H9 (cell line): ENCODE results near the gene WSCD1. TPM values are rescaled to one million over a fixed set of nuclear protein-coding genes. Genes with fewer than 3 reads are reported as not detected.

Experiments used
- DNase-seq: peaks from one replicate; pipeline ENCODE4 v3.0.0-alpha.2; 2017
- H2AFZ ChIP-seq: one replicate; pipeline ENCODE4 v1.6.1; 2013; ENCODE audit warnings: mild to moderate bottlenecking, low read length, control low read depth, moderate library complexity
- H2AK5ac ChIP-seq: 2 replicates; pipeline ENCODE4 v1.6.1; 2013; ENCODE audit warnings: low read length, control low read depth, mixed read lengths; ENCODE audit not compliant: insufficient read length
- H2BK120ac ChIP-seq: one replicate; pipeline ENCODE4 v1.6.1; 2013; ENCODE audit warnings: low read depth, mild to moderate bottlenecking, low read length, control low read depth, inconsistent platforms; ENCODE audit not compliant: poor library complexity, severe bottlenecking
- H2BK12ac ChIP-seq: 2 replicates; pipeline ENCODE4 v1.6.1; 2013; ENCODE audit warnings: low read length, control low read depth, mixed read lengths, low read depth; ENCODE audit not compliant: insufficient read length
- H2BK15ac ChIP-seq: 2 replicates; pipeline ENCODE4 v1.6.1; 2013; ENCODE audit warnings: low read depth, low read length, control low read depth
- H2BK20ac ChIP-seq: one replicate; pipeline ENCODE4 v1.6.1; 2013; ENCODE audit warnings: low read depth, mild to moderate bottlenecking, low read length, control low read depth, inconsistent platforms; ENCODE audit not compliant: poor library complexity, severe bottlenecking
- H2BK5ac ChIP-seq: 2 replicates; pipeline ENCODE4 v1.6.1; 2013; ENCODE audit warnings: low read length, control low read depth, mixed read lengths; ENCODE audit not compliant: insufficient read length
- H3K14ac ChIP-seq: 2 replicates; pipeline ENCODE4 v1.6.1; 2013; ENCODE audit warnings: low read length, control low read depth; ENCODE audit not compliant: insufficient read depth
- H3K18ac ChIP-seq: 2 replicates; pipeline ENCODE4 v1.6.1; 2013; ENCODE audit warnings: low read depth, mild to moderate bottlenecking, mixed read lengths, low read length, control low read depth; ENCODE audit not compliant: insufficient read length
- H3K23ac ChIP-seq: 2 replicates; pipeline ENCODE4 v1.6.1; 2013; ENCODE audit warnings: low read length, control low read depth, mixed read lengths, low read depth; ENCODE audit not compliant: insufficient read length
- H3K23me2 ChIP-seq: 2 replicates; pipeline ENCODE4 v1.6.1; 2013; ENCODE audit warnings: low read depth, mild to moderate bottlenecking, mixed read lengths, low read length, control low read depth; ENCODE audit not compliant: insufficient read length, poor library complexity, severe bottlenecking
- H3K27ac ChIP-seq: 2 replicates; pipeline ENCODE4 v1.5.1; 2013; ENCODE audit warnings: low read length, control low read depth, mixed read lengths, low read depth; ENCODE audit not compliant: insufficient read length
- H3K27me3 ChIP-seq: 2 replicates; pipeline ENCODE4 v1.6.1; 2013; ENCODE audit warnings: low read length, control low read depth, inconsistent platforms; ENCODE audit not compliant: insufficient read depth
- H3K4ac ChIP-seq: 2 replicates; pipeline ENCODE4 v1.6.1; 2013; ENCODE audit warnings: low read depth, mild to moderate bottlenecking, control low read depth, inconsistent platforms, low read length, moderate library complexity
- H3K4me1 ChIP-seq: 2 replicates; pipeline ENCODE4 v1.6.1; 2013; ENCODE audit warnings: low read length, control low read depth, inconsistent platforms; ENCODE audit not compliant: insufficient read depth
- H3K4me2 ChIP-seq: 2 replicates; pipeline ENCODE4 v1.6.1; 2013; ENCODE audit warnings: low read length, control low read depth, mixed read lengths; ENCODE audit not compliant: insufficient read length, insufficient read depth
- H3K56ac ChIP-seq: 2 replicates; pipeline ENCODE4 v1.6.1; 2013; ENCODE audit warnings: low read depth, mild to moderate bottlenecking, mixed read lengths, low read length, control low read depth; ENCODE audit not compliant: insufficient read length
- H3K79me1 ChIP-seq: 2 replicates; pipeline ENCODE4 v1.6.1; 2013; ENCODE audit warnings: low read depth, mild to moderate bottlenecking, moderate library complexity, low read length, control low read depth, inconsistent platforms; ENCODE audit not compliant: insufficient read depth, poor library complexity, severe bottlenecking
- H3K79me2 ChIP-seq: 2 replicates; pipeline ENCODE4 v1.6.1; 2013; ENCODE audit warnings: low read length, control low read depth, inconsistent platforms; ENCODE audit not compliant: insufficient read depth
- H3K9ac ChIP-seq: 2 replicates; pipeline ENCODE4 v1.6.1; 2013; ENCODE audit warnings: low read length, control low read depth, mixed read lengths; ENCODE audit not compliant: insufficient read length; ENCODE audit errors: extremely low read depth
- H3K9me3 ChIP-seq: one replicate; pipeline ENCODE4 v1.6.1; 2013; ENCODE audit warnings: low read depth, low read length, inconsistent platforms; ENCODE audit not compliant: control insufficient read depth
- H3T11ph ChIP-seq: one replicate; pipeline ENCODE4 v1.6.1; 2013; ENCODE audit warnings: mild to moderate bottlenecking, low read length, control low read depth, inconsistent platforms
- H4K20me1 ChIP-seq: one replicate; pipeline ENCODE4 v1.6.1; 2013; ENCODE audit not compliant: control insufficient read depth, insufficient read length, insufficient read depth
- H4K5ac ChIP-seq: 2 replicates; pipeline ENCODE4 v1.6.1; 2013; ENCODE audit warnings: low read depth, mild to moderate bottlenecking, mixed read lengths, low read length, control low read depth; ENCODE audit not compliant: insufficient read length
- H4K8ac ChIP-seq: replicated peaks from 2 replicates; pipeline ENCODE4 v1.6.1; 2013; ENCODE audit warnings: low read length, control low read depth, mixed read lengths, low read depth; ENCODE audit not compliant: insufficient read length
- H4K91ac ChIP-seq: 2 replicates; pipeline ENCODE4 v1.6.1; 2013; ENCODE audit warnings: low read depth, mild to moderate bottlenecking, moderate library complexity, mixed read lengths, low read length, control low read depth; ENCODE audit not compliant: insufficient read length
- H3K27ac Mint-ChIP-seq, 3 experiments: 2 replicates in 2 of 3; 3 replicates in 1 of 3; pipeline ENCODE4 v1.8.0; 2020 to 2021; ENCODE audit warnings: mixed read lengths in 3 of 3, mild to moderate bottlenecking in 1 of 3, moderate library complexity in 1 of 3
- H3K27me3 Mint-ChIP-seq: 2 replicates; pipeline ENCODE4 v1.8.0; 2021; ENCODE audit warnings: low read depth, mild to moderate bottlenecking, moderate library complexity, mixed read lengths
- H3K36me3 Mint-ChIP-seq, 3 experiments: 2 replicates in 2 of 3; 3 replicates in 1 of 3; pipeline ENCODE4 v1.8.0; 2020 to 2021; ENCODE audit warnings: low read depth in 3 of 3, mixed read lengths in 3 of 3; ENCODE audit not compliant: insufficient read depth in 1 of 3
- H3K4me1 Mint-ChIP-seq, 2 experiments: 2 replicates each; pipeline ENCODE4 v1.8.0; 2020; ENCODE audit warnings: mixed read lengths in 2 of 2
- H3K4me3 Mint-ChIP-seq, 2 experiments: 2 replicates in 1 of 2; 3 replicates in 1 of 2; pipeline ENCODE4 v1.8.0; 2020 to 2021; ENCODE audit warnings: mild to moderate bottlenecking in 2 of 2, mixed read lengths in 2 of 2, moderate library complexity in 1 of 2
- H3K9me3 Mint-ChIP-seq, 2 experiments: 2 replicates in 1 of 2; 3 replicates in 1 of 2; pipeline ENCODE4 v1.8.0; 2020; ENCODE audit warnings: mild to moderate bottlenecking in 2 of 2, mixed read lengths in 2 of 2, moderate library complexity in 1 of 2
- CTCF ChIP-seq: fragments of 200-600 bp; sonication (generic); conservative IDR thresholded peaks from 3 replicates; pipeline ENCODE4 v1.8.0; 2021; ENCODE audit warnings: antibody characterized with exemption, mild to moderate bottlenecking
- WGBS: extraction: QIAGEN DNeasy Blood & Tissue Kit; methylation state at CpG from one replicate; pipeline ENCODE4 v1.1.7; 2013; ENCODE audit warnings: missing lambda C conversion rate, low lambda C conversion rate, mixed read lengths; ENCODE audit not compliant: insufficient read length; ENCODE audit errors: extremely low coverage; 5-methylcytosine and 5-hydroxymethylcytosine counted together
- total RNA-seq: library from RNA; stranded (reverse); gene quantifications from 2 replicates; pipeline ENCODE4 v1.2.1, GENCODE V29; 2021

Gene WSCD1
- total RNA-seq, 1 experiment from 2014 or later = 33.6 TPM

- H3K9me3 ChIP-seq = no peaks in the 10 kb centered on the region
- no peak overlapping the region for H2BK20ac ChIP-seq
- peaks cover 3% of the 10 kb centered on the region; the same call in 1 of the 2 replicates for H3K27me3 ChIP-seq
- no peak overlapping the region for H3K23ac ChIP-seq
- H2BK5ac ChIP-seq = no peak overlapping the region
- H3K56ac ChIP-seq = no peak overlapping the region
- peaks cover 7% of the 10 kb centered on the region for H3K23me2 ChIP-seq
- H3K4me2 ChIP-seq = peak overlapping the region; percentile 66
- H3T11ph ChIP-seq = no peak overlapping the region
- H2AK5ac ChIP-seq = no peak overlapping the region
- H4K8ac ChIP-seq = no peak overlapping the region
- Mint-ChIP-seq H3K4me1 (peaks cover 28 to 32% of the 10 kb centered on the region in 2 experiments), H3K4me3 (peak overlapping the region; percentile 76 to 87), H3K27me3 (peaks cover 31% of the 10 kb centered on the region), H3K36me3 (peaks cover 0 to 7% (median 0%) of the 10 kb centered on the region in 3 experiments; a peak in 4 of 7 replicates), H3K27ac (peak overlapping the region in 1 of 3 experiments; percentile 89; a peak in 2 of 7 replicates), H3K9me3 (peaks cover 0 to 6% of the 10 kb centered on the region in 2 experiments; a peak in 4 of 5 replicates)
- no peak overlapping the region for H2AFZ ChIP-seq
- no peak overlapping the region for H4K5ac ChIP-seq
- H4K91ac ChIP-seq = no peak overlapping the region
- H3K9ac ChIP-seq = no peak overlapping the region
- TF ChIP-seq CTCF = 0 out of 3 replicates have a peak, but pooled peaks have one; percentile 12
- H3K27ac ChIP-seq = no peak overlapping the region
- no peak overlapping the region for H3K14ac ChIP-seq
- no peak overlapping the region for H2BK12ac ChIP-seq
- H3K4ac ChIP-seq = no peak overlapping the region
- no peak overlapping the region for H3K18ac ChIP-seq
- no peaks in the 10 kb centered on the region; the same call in 1 of the 2 replicates for H3K4me1 ChIP-seq
- no peak overlapping the region for H2BK15ac ChIP-seq
- H4K20me1 ChIP-seq = no peaks in the 10 kb centered on the region
- H3K79me1 ChIP-seq = no peaks in the 10 kb centered on the region
- WGBS = no CpG with 5 or more reads among the region's 39 CpGs
- no peak for DNase-seq
- H2BK120ac ChIP-seq = no peak overlapping the region
- peaks cover 9% of the 10 kb centered on the region; the same call in 1 of the 2 replicates for H3K79me2 ChIP-seq
These were observed 833 bp downstream of the WSCD1 start for GRCh38 chr17:6070913-6071511.
